ENCODE measurements around the gene ACOT7.

The ACOT7 gene

GRCh38 chr1:6358757-6359201, 34.8 kb downstream of the ACOT7 start:
- Histone ChIP-seq H3K9ac (ENCODE audit: low read depth, low read length) (no peak overlapping the region), H3K4me1 (ENCODE audit: insufficient read depth, low read length) (peaks cover 30% of the 10 kb centered on the region), H3K4me2 (ENCODE audit: insufficient read depth, low read length) (no peak overlapping the region), H4K20me1 (ENCODE audit: insufficient read depth, low read length) (peaks cover 88% of the 10 kb centered on the region), H3K4me3 (ENCODE audit: low read depth in 1 of 2, low read length in 2 of 2) (no peak overlapping the region), H3K79me2 (ENCODE audit: insufficient read depth, low read length) (peaks cover 96% of the 10 kb centered on the region), H3K27ac (ENCODE audit: low read length) (peak overlapping the region; percentile 66), H2AFZ (ENCODE audit: low read depth, low read length) (no peak overlapping the region), H3K27me3 (ENCODE audit: insufficient read depth, low read length, poor library complexity) (no peaks in the 10 kb centered on the region), H3K9me3 (ENCODE audit: insufficient read depth, low read length, severe bottlenecking) (no peaks in the 10 kb centered on the region), H3K36me3 (ENCODE audit: insufficient read depth, low read length) (peaks cover 11% of the 10 kb centered on the region)
- TF ChIP-seq CTCF (IDR thresholded peaks at IDR 0.05; ENCODE audit: borderline replicate concordance, extremely low read depth, low read length, poor library complexity, severe bottlenecking) (no peak), EZH2 (IDR thresholded peaks at IDR 0.05; ENCODE audit: borderline replicate concordance, low read depth, low read length, severe bottlenecking) (no peak)
- peak; percentile 22 for DNase-seq
- ATAC-seq (ENCODE audit: insufficient read depth, low read depth), result 0 out of 3 replicates have a peak, but pooled peaks have one; percentile 2

DNA sequence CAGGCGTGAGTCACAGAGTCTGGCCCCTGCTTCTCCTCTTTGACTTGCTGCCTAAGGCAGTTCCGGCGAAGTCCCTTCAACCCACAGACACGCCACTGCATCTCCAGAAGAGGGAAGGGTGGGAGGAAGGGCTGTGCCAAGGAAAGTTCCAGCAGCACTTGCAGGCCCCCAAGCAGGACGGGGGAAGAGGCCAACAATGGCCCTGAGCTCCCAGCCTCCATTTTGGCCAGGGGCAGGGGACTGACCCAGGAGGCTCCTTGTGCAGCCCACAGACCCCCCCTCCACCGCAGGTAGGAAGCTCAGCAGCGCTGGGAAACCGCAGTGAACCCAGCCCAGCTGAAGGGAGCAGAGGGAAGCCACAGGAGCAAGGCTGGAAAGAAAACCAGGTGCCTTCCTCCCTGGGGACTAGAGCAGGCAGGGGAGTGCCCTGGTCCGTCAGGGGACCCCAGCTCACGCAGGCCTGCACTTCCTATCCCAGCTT, 35.4 kb downstream of the ACOT7 start:
- ATAC-seq (ENCODE audit: insufficient read depth, low read depth) (peak; percentile 36; the same call in 2 of the 3 replicates), DNase-seq (peak; percentile 33)
- Histone ChIP-seq H3K9ac (ENCODE audit: low read depth, low read length) (no peak overlapping the region), H3K27ac (ENCODE audit: low read length) (no peak overlapping the region), H3K79me2 (ENCODE audit: insufficient read depth, low read length) (peaks cover 96% of the 10 kb centered on the region), H3K27me3 (ENCODE audit: insufficient read depth, low read length, poor library complexity) (no peaks in the 10 kb centered on the region), H3K36me3 (ENCODE audit: insufficient read depth, low read length) (peaks cover 5% of the 10 kb centered on the region), H4K20me1 (ENCODE audit: insufficient read depth, low read length) (peaks cover 85% of the 10 kb centered on the region), H2AFZ (ENCODE audit: low read depth, low read length) (no peak overlapping the region), H3K4me1 (ENCODE audit: insufficient read depth, low read length) (peaks cover 30% of the 10 kb centered on the region), H3K4me3 (ENCODE audit: low read depth in 1 of 2, low read length in 2 of 2) (no peak overlapping the region), H3K9me3 (ENCODE audit: insufficient read depth, low read length, severe bottlenecking) (no peaks in the 10 kb centered on the region), H3K4me2 (ENCODE audit: insufficient read depth, low read length) (no peak overlapping the region)
- TF ChIP-seq CTCF (IDR thresholded peaks at IDR 0.05; ENCODE audit: borderline replicate concordance, extremely low read depth, low read length, poor library complexity, severe bottlenecking), result no peak

- peaks cover 2% of the 10 kb centered on the region for H3K36me3 ChIP-seq (ENCODE audit: insufficient read depth, low read length)
- no peaks in the 10 kb centered on the region for H3K9me3 ChIP-seq (ENCODE audit: insufficient read depth, low read length, severe bottlenecking)
- H3K27ac ChIP-seq (ENCODE audit: low read length), result no peak overlapping the region
- H3K4me3 ChIP-seq (ENCODE audit: low read depth in 1 of 2, low read length in 2 of 2), result no peak overlapping the region
- H3K9ac ChIP-seq (ENCODE audit: low read depth, low read length), result no peak overlapping the region
- ATAC-seq (ENCODE audit: insufficient read depth, low read depth) (no peak), DNase-seq (no peak)
- H3K27me3 ChIP-seq (ENCODE audit: insufficient read depth, low read length, poor library complexity), result no peaks in the 10 kb centered on the region
- TF ChIP-seq CTCF (IDR thresholded peaks at IDR 0.05; ENCODE audit: borderline replicate concordance, extremely low read depth, low read length, poor library complexity, severe bottlenecking) (peak; percentile 28), EZH2 (IDR thresholded peaks at IDR 0.05; ENCODE audit: borderline replicate concordance, low read depth, low read length, severe bottlenecking) (no peak)
- H2AFZ ChIP-seq (ENCODE audit: low read depth, low read length), result no peak overlapping the region
- H3K79me2 ChIP-seq (ENCODE audit: insufficient read depth, low read length), result peaks cover 96% of the 10 kb centered on the region
- peaks cover 30% of the 10 kb centered on the region for H3K4me1 ChIP-seq (ENCODE audit: insufficient read depth, low read length)
- H4K20me1 ChIP-seq (ENCODE audit: insufficient read depth, low read length), result peaks cover 88% of the 10 kb centered on the region
- H3K4me2 ChIP-seq (ENCODE audit: insufficient read depth, low read length), result no peak overlapping the region
Measured at GRCh38 chr1:6357243-6357936, 36.2 kb downstream of the ACOT7 start.
